ENCODE measurements around the gene BTNL9.
"Not testable (repeated sequence)": the region's sequence is repeated elsewhere in the genome, so short reads cannot be mapped to it uniquely, and the experiment has no call there.

The BTNL9 gene

DNA sequence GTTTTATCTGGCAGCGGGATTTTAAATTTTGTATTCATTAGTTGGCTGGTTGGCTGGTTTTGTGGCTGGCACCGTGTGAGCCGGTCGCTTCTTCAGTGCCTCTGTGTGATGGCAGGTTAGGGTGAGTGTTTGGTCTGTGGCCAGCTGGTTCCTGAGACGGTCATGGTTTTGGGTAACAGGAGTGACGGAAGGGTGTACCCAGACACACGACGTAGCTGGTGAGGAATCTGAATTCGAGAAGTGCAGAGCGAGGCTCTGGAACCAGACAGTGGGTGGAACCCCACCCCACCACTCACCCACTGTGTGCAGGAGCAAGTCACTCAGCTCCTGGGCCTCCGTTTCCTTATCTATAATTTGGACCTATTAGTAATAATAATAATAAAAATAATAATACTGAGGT, 2.7 kb downstream of the BTNL9 start:
- DNase-seq (ENCODE audit: low spot score): no peak

DNA sequence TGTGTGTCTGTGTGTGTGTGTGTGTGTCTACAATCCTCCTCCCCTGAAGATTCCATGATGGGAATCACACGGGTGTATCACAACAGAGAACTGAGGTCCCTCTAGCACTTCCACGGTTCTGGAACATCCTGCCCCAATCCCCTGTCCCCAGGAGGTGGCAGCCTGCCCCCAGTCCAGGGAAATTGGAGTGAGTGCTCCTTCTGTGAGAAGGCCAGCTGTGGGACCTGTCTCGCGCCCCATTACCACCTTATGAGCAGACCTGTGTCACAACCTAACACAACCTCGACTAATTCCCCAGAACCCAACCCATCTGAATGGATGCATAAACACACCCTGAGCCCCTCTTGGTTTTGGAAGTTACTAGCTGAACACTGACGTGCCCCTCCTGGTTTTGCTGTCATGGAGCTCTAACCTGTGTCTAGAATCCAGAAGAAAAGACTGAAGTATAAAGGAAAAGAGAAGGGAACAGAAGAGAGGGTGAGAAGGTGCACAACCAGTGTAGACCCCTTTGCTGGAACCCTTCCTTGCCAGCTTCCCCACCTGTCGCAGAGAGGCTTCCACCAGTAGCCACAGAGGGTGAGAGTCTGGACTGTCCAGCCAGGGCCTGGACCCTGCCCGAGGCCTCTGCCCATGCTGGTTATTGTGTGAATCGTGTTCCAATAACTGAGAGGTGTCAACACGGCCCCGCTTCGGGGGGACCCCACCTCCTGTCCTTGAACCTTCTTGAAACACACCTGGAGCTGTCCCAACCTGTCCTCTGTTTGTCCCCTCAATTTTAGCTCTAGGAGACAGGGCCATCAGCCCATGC, 3.4 kb downstream of the BTNL9 start:
- DNase-seq (ENCODE audit: low spot score): no peak

- no peak for DNase-seq (ENCODE audit: low spot score)
These were observed 4.1 kb downstream of the BTNL9 start for GRCh38 chr5:181044093-181044599.

GRCh38 chr5:181044662-181045305, 4.7 kb downstream of the BTNL9 start:
- DNase-seq (ENCODE audit: low spot score): no peak

GRCh38 chr5:181045316-181045715, 5.2 kb downstream of the BTNL9 start:
- no peak for DNase-seq (ENCODE audit: low spot score)

GRCh38 chr5:181045857-181046256, 5.8 kb downstream of the BTNL9 start:
- not testable (repeated sequence) for DNase-seq (ENCODE audit: low spot score)

DNA sequence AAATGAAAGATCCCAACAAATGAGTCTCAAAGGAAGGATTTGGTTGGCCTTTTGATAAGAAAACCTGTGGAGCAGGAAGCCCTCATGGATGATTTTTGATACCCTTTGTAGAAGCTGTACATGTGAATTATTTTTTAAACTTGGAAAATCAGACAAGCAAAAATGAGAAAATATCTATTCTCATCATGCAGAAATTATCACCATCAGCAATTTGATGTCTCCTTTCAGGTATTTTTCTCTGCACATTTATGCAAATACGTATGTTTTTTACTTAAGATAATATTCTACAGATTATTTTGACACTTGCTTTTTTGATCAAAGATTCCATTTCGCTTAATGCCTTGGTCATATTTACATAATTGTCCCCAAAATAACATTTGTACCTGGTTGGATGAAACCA, 7.2 kb downstream of the BTNL9 start:
- no peak for DNase-seq (ENCODE audit: low spot score)

GRCh38 chr5:181047921-181048320, 7.9 kb downstream of the BTNL9 start:
- DNase-seq (ENCODE audit: low spot score): no peak

- DNase-seq (ENCODE audit: low spot score): no peak
These were observed 9.9 kb downstream of the BTNL9 start for GRCh38 chr5:181050016-181050415.

DNA sequence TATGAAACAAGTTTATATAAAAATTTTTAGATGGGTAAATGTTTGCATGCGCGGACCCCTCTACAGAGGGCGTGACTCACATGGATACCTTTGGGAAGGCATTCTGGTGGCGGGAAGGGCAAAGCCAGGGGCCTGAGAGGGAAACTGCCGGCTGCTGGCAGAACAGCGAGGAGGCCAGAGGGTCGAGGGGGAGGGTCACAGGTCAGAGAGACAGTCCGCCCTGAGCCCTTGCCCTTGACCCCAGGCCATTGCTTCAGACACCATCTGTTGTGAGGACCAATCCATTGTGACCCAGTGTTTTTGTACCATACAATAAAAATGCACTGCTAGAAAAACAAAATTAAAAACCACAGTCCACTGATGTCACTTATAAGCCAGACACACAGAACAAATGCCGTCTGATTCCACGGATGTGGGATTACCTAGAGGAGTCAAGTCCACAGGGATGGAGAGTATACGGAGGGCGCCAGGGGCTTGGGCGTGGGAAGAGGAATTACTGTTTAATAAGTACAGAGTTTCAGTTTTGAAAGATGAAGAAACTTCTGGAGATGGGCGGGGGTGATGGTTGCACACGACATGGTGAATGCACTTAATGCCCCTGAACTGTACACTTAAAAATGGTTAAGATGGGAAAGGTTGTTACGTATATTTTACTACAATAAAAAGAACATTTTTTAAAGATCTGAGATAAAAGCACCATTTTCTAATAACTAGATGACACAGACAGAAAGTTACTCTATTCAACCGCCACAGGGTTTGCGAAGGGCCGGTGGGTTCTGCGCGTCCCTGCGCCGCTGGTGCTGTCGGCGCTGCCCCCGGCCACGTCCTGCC, 12.0 kb downstream of the BTNL9 start:
- no peak for DNase-seq (ENCODE audit: low spot score)

DNA sequence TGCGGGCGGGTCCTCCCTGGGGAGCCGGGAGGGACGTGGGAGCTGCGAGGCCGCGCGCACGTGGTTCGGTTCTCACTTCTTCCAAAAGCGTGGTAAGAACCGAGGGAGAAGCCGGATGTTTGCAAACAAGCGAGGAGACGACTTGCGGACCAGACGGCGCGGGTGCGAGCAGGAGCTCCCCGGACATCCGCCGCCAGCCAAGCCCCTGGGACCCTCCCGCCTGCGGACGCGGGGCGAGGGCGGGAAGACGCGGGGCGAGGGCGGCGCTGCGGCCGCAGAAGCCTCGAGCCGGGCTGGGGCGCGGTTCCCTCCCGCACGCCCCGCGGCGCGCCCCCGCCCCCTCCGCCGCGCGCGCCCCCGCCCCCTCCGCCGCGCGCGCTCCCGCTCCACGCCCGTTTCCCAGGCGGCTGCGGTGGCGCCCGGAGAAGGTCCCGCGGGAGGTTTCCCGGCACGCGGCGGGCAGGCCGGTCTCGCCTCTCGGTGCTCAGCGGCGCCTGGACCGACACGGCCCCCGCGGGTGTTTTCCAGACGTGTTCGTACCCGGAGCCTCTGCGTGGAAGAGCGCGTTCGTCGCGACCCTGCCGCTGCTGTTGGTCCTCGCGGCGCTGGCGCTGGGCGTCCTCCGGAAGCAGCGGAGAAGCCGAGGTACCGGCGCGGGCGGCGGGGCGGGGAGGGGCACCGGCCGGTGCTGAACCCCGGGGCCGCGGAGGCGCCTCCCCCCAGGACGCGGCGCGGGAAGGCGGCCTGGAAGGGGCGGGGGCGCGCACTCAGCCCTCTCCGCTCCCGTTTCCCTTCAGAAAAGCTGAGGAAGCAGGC, 12.8 kb downstream of the BTNL9 start:
- no peak for DNase-seq (ENCODE audit: low spot score)

GRCh38 chr5:181053488-181054121, 13.5 kb downstream of the BTNL9 start:
- DNase-seq (ENCODE audit: low spot score): no peak

GRCh38 chr5:181054138-181054537, 14.1 kb downstream of the BTNL9 start:
- no peak for DNase-seq (ENCODE audit: low spot score)

- DNase-seq (ENCODE audit: low spot score): no peak
These were observed 14.9 kb downstream of the BTNL9 start for GRCh38 chr5:181054871-181055459.

GRCh38 chr5:181056431-181056830, 16.4 kb downstream of the BTNL9 start:
- no peak for DNase-seq (ENCODE audit: low spot score)

DNA sequence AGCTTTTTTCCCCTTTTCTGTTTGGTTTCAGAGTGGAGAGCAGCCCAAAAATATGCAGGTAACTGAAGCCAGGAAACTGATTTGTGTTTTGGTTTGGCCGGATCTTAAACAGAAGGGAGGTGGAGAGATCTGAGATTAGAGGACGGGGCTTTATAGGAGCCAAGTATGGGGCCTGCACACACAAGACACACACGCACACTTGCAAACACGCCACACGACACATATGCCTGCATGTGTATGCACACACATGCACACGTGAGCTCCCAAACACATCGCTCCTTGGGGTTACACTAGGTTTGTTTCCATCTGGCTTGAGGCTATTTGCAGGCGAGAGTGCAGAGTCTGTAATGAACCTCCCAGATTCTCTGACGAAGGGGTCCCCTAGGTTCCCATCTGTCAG, 18.3 kb downstream of the BTNL9 start:
- DNase-seq (ENCODE audit: low spot score): no peak

DNA sequence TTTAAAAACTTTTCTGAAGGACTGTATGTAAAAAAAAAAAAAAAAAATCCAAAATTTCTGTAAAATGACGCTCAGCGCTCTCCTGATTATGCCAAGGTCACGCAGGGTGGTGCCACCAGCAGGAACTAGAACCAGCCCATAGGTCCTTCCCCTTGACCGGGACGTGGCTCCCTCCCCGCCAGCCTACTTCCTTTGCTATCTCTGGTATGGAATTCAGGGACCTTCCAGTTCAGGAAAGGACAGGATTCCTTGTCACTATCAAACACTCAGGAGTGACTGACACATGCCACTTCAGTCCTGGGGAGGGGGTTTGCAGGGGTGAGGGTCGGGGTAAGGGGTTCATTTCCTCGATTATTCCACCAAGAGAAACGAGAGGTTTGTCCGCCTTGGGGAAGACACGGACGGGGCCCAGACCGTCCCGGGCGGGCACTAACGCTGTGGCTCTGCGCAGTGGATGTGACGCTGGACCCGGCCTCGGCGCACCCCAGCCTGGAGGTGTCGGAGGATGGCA, 18.8 kb downstream of the BTNL9 start:
- no peak for DNase-seq (ENCODE audit: low spot score)

DNA sequence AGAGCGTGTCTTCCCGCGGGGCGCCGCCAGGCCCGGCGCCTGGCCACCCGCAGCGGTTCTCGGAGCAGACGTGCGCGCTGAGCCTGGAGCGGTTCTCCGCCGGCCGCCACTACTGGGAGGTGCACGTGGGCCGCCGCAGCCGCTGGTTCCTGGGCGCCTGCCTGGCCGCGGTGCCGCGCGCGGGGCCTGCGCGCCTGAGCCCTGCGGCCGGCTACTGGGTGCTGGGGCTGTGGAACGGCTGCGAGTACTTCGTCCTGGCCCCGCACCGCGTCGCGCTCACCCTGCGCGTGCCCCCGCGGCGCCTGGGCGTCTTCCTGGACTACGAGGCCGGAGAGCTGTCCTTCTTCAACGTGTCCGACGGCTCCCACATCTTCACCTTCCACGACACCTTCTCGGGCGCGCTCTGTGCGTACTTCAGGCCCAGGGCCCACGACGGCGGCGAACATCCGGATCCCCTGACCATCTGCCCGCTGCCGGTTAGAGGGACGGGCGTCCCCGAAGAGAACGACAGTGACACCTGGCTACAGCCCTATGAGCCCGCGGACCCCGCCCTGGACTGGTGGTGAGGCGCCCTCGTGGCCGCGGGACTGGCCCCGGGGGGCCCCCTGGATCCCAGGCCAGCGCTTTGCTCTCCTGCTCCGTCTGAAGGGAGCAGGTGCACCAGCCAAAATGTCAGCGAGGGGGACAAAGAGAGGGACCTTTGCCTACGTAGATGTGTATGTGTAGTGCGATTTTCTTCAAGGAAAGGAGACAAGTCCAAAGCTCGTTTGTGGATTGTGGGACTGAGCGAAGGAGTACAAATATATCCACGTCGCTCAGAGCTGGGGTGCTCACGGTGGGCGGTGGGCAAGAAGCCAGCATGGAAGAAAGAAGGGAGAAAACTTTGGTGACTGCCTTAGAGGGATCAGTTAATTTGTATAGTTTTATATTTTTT, 19.5 kb downstream of the BTNL9 start:
- DNase-seq (ENCODE audit: low spot score): no peak

DNA sequence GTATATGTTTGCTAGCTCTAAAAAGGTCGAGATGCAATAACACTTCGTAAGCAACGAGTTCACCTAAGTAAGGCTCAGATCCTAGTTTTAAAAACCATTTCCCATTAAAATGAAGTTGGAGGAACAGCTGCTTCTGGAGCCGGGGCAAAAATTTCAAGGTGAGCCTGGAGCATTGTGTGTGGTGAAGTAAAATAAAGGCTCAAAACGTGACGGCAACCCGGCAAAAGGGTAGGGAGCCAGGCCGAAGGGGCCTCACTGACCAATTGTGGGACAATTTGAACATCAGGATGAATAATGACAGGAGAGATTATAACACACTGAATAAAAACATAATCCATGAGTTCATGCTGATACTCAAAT, 20.1 kb downstream of the BTNL9 start:
- DNase-seq (ENCODE audit: low spot score): no peak

DNA sequence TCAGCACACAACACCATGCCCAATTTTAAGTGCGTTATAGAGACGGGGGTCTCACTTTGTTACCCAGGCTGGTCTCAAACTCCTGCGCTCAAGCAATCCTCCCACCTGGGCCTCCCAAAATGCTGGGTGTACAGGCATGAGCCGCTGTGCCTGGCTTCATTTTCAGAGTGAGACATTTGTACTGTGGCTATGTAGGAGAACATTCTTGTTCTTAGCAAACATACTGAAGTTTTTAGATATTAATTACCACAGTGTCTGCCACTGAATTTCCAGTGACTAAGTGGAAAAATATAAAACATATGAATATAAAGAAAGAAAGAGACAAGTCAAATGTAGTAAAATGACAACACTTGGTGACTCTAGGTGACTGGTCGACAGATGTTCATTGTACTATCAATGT, 20.9 kb downstream of the BTNL9 start:
- no peak for DNase-seq (ENCODE audit: low spot score)

Data from Ammon's horn (tissue), 1 donor.